A549 (cell line): ENCODE measurements around the gene ZNF335.

ENCODE experiments used
- CEBPB ChIP-seq, 2 experiments: fragments of >200 bp in 1 of 2; sonication (Bioruptor Twin) in 1 of 2; formaldehyde crosslinking in 1 of 2; IDR thresholded peaks; 2 replicates each; pipeline ENCODE4 v1.6.1; 2012 to 2016
- EP300 ChIP-seq, 2 experiments: fragments of >200 bp; sonication (Bioruptor Twin); formaldehyde crosslinking; IDR thresholded peaks; 2 replicates in 1 of 2; 3 replicates in 1 of 2; pipeline ENCODE4 v1.6.1; 2016 to 2017
- FOSL2 ChIP-seq, 2 experiments: fragments of 450-650 bp in 1 of 2; fragments of >200 bp in 1 of 2; sonication (Bioruptor Twin) in 1 of 2; formaldehyde crosslinking; IDR thresholded peaks; 2 replicates each; pipeline versions ENCODE4 v1.5.0 to v1.6.1; 2016 to 2020; ENCODE audit warnings: mild to moderate bottlenecking in 1 of 2, moderate library complexity in 1 of 2
- HDAC2 ChIP-seq: fragments of 200-600 bp; sonication (generic); IDR thresholded peaks from 2 replicates; pipeline ENCODE4 v1.6.1; 2016
- JUN ChIP-seq, 2 experiments: fragments of >200 bp; sonication (Bioruptor Twin); formaldehyde crosslinking; IDR thresholded peaks; 2 replicates in 1 of 2; 3 replicates in 1 of 2; pipeline ENCODE4 v1.6.1; 2016 to 2017
- JUNB ChIP-seq: fragments of >200 bp; sonication (Bioruptor Twin); formaldehyde crosslinking; IDR thresholded peaks from 2 replicates; pipeline ENCODE4 v1.6.1; 2016
- PHF8 ChIP-seq: fragments of 200-600 bp; sonication (generic); IDR thresholded peaks from 2 replicates; pipeline ENCODE4 v1.6.1; 2016; ENCODE audit warnings: low read depth, mild to moderate bottlenecking, antibody characterized with exemption, moderate library complexity, borderline replicate concordance
- POLR2A ChIP-seq: IDR thresholded peaks from 2 replicates; pipeline ENCODE4 v1.6.1; 2012; ENCODE audit warnings: mild to moderate bottlenecking, low read length
- RAD21 ChIP-seq, 2 experiments: fragments of >200 bp in 1 of 2; sonication (Bioruptor Twin) in 1 of 2; formaldehyde crosslinking in 1 of 2; IDR thresholded peaks in 1 of 2; conservative IDR thresholded peaks in 1 of 2; 2 replicates in 1 of 2; 3 replicates in 1 of 2; pipeline ENCODE4 v1.6.1; 2012 to 2018; ENCODE audit warnings: inconsistent platforms in 1 of 2
- ZFP36 ChIP-seq: fragments of 450-650 bp; IDR thresholded peaks from 2 replicates; pipeline ENCODE4 v1.6.1; 2014; ENCODE audit warnings: borderline replicate concordance; ENCODE audit not compliant: partially characterized antibody
- TF ChIP-seq, protein P1 (sequence below): fragments of >200 bp; sonication (Bioruptor Twin); formaldehyde crosslinking; IDR thresholded peaks from 3 replicates; pipeline ENCODE4 v1.5.1; 2016
- TF ChIP-seq, protein P2 (sequence below): fragments of 200-600 bp; sonication (generic); IDR thresholded peaks from 2 replicates; pipeline ENCODE4 v1.6.1; 2016; ENCODE audit warnings: antibody characterized with exemption, mild to moderate bottlenecking, moderate library complexity

DNA sequence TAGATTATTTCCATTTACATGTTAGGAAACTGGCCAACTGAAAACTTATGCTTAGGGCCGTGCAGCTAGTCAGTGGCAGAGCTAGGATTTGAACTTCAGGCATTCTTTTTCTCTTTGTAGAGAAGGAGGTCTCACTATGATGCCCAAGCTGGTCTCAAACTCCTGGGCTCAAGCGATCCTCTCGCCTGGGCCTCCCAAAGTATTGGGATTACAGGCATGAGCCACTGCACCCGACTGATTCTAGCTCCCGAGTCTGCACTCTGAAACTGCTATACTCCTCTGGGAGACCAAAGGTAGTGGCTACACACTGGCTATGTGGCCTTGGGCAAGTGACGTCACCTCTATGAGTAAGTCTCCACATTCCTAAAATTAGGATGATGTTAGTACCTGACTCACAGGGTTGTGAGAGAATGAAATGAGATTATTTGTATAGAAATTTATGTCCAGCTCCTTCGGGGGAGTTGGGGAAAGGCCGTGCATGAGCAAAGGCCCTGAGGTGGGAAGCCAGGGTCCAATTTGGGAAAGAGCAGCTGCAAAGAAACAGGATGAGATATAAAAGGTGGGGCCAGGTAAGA is 66.4 kb downstream of the ZNF335 start:
- TF ChIP-seq, protein P1, sequence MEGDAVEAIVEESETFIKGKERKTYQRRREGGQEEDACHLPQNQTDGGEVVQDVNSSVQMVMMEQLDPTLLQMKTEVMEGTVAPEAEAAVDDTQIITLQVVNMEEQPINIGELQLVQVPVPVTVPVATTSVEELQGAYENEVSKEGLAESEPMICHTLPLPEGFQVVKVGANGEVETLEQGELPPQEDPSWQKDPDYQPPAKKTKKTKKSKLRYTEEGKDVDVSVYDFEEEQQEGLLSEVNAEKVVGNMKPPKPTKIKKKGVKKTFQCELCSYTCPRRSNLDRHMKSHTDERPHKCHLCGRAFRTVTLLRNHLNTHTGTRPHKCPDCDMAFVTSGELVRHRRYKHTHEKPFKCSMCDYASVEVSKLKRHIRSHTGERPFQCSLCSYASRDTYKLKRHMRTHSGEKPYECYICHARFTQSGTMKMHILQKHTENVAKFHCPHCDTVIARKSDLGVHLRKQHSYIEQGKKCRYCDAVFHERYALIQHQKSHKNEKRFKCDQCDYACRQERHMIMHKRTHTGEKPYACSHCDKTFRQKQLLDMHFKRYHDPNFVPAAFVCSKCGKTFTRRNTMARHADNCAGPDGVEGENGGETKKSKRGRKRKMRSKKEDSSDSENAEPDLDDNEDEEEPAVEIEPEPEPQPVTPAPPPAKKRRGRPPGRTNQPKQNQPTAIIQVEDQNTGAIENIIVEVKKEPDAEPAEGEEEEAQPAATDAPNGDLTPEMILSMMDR = no peak
- TF ChIP-seq ZFP36 (no peak), PHF8 (no peak), CEBPB (IDR thresholded peaks at IDR 0.05) (no peak), POLR2A (no peak), JUNB (no peak), HDAC2 (no peak), JUN (IDR thresholded peaks at IDR 0.05) (no peak), FOSL2 (IDR thresholded peaks at IDR 0.05) (no peak), FOSL2 (CRISPR knock-in tag; IDR thresholded peaks at IDR 0.05) (peak; percentile 81), RAD21 (conservative IDR thresholded peaks at IDR 0.05 in 1 of 2, IDR thresholded peaks at IDR 0.05 in 1 of 2) (no peak), EP300 (IDR thresholded peaks at IDR 0.05) (no peak)
- TF ChIP-seq, protein P2, sequence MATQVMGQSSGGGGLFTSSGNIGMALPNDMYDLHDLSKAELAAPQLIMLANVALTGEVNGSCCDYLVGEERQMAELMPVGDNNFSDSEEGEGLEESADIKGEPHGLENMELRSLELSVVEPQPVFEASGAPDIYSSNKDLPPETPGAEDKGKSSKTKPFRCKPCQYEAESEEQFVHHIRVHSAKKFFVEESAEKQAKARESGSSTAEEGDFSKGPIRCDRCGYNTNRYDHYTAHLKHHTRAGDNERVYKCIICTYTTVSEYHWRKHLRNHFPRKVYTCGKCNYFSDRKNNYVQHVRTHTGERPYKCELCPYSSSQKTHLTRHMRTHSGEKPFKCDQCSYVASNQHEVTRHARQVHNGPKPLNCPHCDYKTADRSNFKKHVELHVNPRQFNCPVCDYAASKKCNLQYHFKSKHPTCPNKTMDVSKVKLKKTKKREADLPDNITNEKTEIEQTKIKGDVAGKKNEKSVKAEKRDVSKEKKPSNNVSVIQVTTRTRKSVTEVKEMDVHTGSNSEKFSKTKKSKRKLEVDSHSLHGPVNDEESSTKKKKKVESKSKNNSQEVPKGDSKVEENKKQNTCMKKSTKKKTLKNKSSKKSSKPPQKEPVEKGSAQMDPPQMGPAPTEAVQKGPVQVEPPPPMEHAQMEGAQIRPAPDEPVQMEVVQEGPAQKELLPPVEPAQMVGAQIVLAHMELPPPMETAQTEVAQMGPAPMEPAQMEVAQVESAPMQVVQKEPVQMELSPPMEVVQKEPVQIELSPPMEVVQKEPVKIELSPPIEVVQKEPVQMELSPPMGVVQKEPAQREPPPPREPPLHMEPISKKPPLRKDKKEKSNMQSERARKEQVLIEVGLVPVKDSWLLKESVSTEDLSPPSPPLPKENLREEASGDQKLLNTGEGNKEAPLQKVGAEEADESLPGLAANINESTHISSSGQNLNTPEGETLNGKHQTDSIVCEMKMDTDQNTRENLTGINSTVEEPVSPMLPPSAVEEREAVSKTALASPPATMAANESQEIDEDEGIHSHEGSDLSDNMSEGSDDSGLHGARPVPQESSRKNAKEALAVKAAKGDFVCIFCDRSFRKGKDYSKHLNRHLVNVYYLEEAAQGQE = no peak
